Measurements from ENCODE around the gene GDPD3. TPM values are rescaled to one million over a fixed set of nuclear protein-coding genes. Genes with fewer than 3 reads are reported as not detected.

Gene GDPD3
- total and polyA plus RNA-seq, 2 of the 13 experiments (the other 11 are each of a cell fraction or from before 2014, with no cell fraction given), result 18.7 to 20.6 TPM

- TF ChIP-seq ZNF740 (CRISPR knock-in tag; IDR thresholded peaks at IDR 0.05) (peak; percentile 79), ETV6 (CRISPR knock-in tag; conservative IDR thresholded peaks at IDR 0.05) (0 out of 2 replicates have a peak, but pooled peaks have one; percentile 68), ERF (CRISPR knock-in tag; IDR thresholded peaks at IDR 0.05) (peak; percentile 61; the same call in 1 of the 2 replicates), ZNF292 (CRISPR knock-in tag; IDR thresholded peaks at IDR 0.05; ENCODE audit: borderline replicate concordance, low read depth) (peak; percentile 19; the same call in 1 of the 2 replicates), KLF9 (CRISPR knock-in tag; IDR thresholded peaks at IDR 0.05; ENCODE audit: low read depth) (0 out of 2 replicates have a peak, but pooled peaks have one; percentile 41), U2AF2 (IDR thresholded peaks at IDR 0.05; ENCODE audit: low read depth, low read length) (no peak), ZNF839 (CRISPR knock-in tag; IDR thresholded peaks at IDR 0.05; ENCODE audit: borderline replicate concordance) (0 out of 2 replicates have a peak, but pooled peaks have one; percentile 80), PAX8 (CRISPR knock-in tag; IDR thresholded peaks at IDR 0.05; ENCODE audit: borderline replicate concordance) (0 out of 2 replicates have a peak, but pooled peaks have one; percentile 65), ZBTB4 (CRISPR knock-in tag; IDR thresholded peaks at IDR 0.05; ENCODE audit: borderline replicate concordance) (0 out of 2 replicates have a peak, but pooled peaks have one; percentile 70), ZNF710 (CRISPR knock-in tag; IDR thresholded peaks at IDR 0.05; ENCODE audit: borderline replicate concordance) (0 out of 2 replicates have a peak, but pooled peaks have one; percentile 41), POGZ (CRISPR knock-in tag; IDR thresholded peaks at IDR 0.05) (peak; percentile 62), TBP (CRISPR knock-in tag; IDR thresholded peaks at IDR 0.05) (no peak), USF2 (IDR thresholded peaks at IDR 0.05; ENCODE audit: low read depth, low read length) (no peak), USF2 (CRISPR knock-in tag; IDR thresholded peaks at IDR 0.05; ENCODE audit: borderline replicate concordance) (no peak; the same call in 1 of the 2 replicates), SPEN (CRISPR knock-in tag; IDR thresholded peaks at IDR 0.05; ENCODE audit: low read depth) (peak; percentile 68), ZNF326 (CRISPR knock-in tag; IDR thresholded peaks at IDR 0.05; ENCODE audit: borderline replicate concordance) (no peak)
These were observed 20.8 kb downstream of the GDPD3 start (continued) for GRCh38 chr16:30092373-30093010.

Data from HepG2 (cell line).